H1 (cell line): Measurements from ENCODE around the gene RABGAP1. TPM values are rescaled to one million over a fixed set of nuclear protein-coding genes. Genes with fewer than 3 reads are reported as not detected.

Experiments used
- ATF2 ChIP-seq: IDR thresholded peaks from 2 replicates; pipeline ENCODE4 v1.6.1; 2012; ENCODE audit warnings: low read length, inconsistent platforms
- CTBP2 ChIP-seq: IDR thresholded peaks from 2 replicates; pipeline ENCODE4 v1.7.0; 2011; ENCODE audit warnings: borderline replicate concordance, mild to moderate bottlenecking, moderate library complexity, mixed read lengths, low read length; ENCODE audit not compliant: insufficient read depth, insufficient read length
- POU5F1 ChIP-seq: IDR thresholded peaks from 2 replicates; pipeline ENCODE4 v1.6.1; 2011; ENCODE audit warnings: low read depth, mild to moderate bottlenecking, low read length, moderate library complexity
- SAP30 ChIP-seq: fragments of 300-600 bp; sonication (generic); IDR thresholded peaks from 2 replicates; pipeline ENCODE4 v1.7.1; 2012; ENCODE audit warnings: low read length, moderate library complexity, mild to moderate bottlenecking, inconsistent platforms; ENCODE audit not compliant: insufficient read depth, insufficient replicate concordance
- polyA plus RNA-seq, 7 experiments: library from polyadenylated mRNA; depleted of rRNA in 3 of 7; stranded (reverse) in 5 of 7; unstranded in 2 of 7; fragments of >200 nt in 5 of 7; fragments of 200-250 nt in 2 of 7; gene quantifications; 1 replicate in 5 of 7; 2 replicates in 1 of 7; 4 replicates in 1 of 7; pipeline versions ENCODE4 v1.2.1 to v1.2.3, GENCODE V29; 2011 to 2013; ENCODE audit warnings: missing spikeins in 2 of 7, mixed read lengths in 2 of 7
- total RNA-seq: library from RNA; stranded (reverse); fragmentation: NEBNext Ultra II Directional; extraction: Animal tissue kit (Norgen Biotek cat#: 25700); gene quantifications from 2 replicates; pipeline ENCODE4 v1.2.1, GENCODE V29; 2021

The RABGAP1 gene
- total and polyA plus RNA-seq, 2 of the 8 experiments (the other 6 are each of a cell fraction or from before 2014, with no cell fraction given): 15.7 to 38.3 TPM

GRCh38 chr9:123132696-123133095 lies 191.9 kb downstream of the RABGAP1 start (continued):
- TF ChIP-seq SAP30 (no peak), CTBP2 (no peak), ATF2 (no peak), POU5F1 (no peak)
